HG02981 (cell line): ENCODE results near the gene IRF9.

Experiments used
- ATAC-seq: cut with Tn5 transposase; IDR thresholded peaks from one replicate; pipeline ENCODE4 v1.9.1; 2021; ENCODE audit warnings: mild to moderate bottlenecking, moderate library complexity; ENCODE audit not compliant: unreplicated experiment

Gene IRF9

DNA sequence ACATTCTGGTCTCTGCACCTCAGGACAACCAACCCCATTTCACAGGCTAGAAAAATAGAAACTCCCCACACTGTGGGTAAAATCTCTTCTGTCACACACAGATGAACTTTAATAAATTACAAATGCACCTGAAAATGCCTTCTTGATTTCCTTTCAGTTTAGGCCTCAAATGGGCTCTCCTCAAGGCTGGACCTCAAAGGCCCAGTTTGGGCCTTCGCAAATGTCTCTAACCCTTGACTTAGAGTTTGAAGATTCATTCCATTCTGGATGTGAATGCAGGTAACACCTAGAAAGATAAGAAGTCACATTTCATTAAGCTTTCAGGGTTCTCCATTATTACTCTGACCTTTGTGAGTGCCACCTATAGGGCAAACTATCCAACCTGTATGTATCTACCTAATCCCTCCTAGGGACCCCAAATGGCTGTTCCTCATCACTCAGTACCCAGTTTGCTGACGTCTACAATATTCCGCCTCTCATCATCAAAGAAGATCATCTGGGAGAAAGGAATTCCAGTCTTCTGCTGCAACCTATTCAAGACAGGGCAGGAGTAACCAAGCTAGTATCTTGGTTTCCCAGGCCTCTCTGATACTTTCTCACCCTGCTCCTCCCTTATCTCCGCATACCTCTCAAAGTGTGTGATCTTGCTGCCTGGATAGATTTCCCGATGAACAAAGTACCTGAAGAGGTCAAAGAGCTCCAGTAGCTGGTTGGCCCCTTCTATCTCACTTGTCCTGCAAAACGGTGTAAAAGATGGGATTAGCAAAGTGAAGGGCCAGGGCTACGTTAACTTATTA lies 53.0 kb downstream of the IRF9 start:
- no peak for ATAC-seq

DNA sequence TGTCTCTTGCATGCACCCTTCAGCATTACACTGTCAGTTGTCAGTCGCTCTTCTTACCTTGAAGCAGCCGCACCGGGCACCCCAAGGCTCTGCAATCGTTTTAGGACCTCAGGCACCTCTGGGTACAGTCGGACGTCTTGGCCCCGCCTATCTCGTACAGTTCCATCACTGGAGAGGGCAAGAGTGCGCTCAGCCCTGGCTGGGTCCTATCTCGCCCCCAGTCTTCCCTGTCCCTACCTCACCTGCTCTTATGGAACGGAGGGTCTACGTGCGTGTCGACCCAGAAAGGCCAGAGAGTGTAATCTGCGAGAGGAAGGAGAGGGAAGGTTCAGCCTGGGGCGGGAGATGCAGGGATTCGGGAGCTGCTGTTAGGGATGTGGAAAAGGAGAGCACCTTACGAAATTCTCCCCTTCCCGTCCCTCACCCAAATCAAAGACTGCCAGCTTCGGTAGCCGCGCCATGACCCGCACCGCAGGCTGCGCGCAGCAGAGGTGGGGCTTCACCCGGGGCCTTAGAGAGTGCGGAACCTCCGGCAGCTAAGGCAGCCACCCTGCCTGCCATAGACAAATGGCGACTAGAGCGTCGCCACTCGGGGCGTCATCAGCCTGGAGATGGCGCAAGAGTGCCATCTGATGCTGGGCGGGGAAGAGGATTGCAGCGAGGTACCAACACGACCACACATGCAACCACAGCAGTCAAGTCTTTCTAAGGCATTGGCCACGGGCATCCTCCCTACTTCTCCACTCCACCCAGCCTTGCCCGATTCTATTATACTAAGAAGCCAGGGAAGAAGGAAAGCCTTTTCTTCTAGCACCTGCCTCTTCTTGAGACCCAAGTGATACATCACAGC lies 54.7 kb downstream of the IRF9 start, which contains the start of gene MDP1:
MDP1 (minus strand) TSS at position 572 of the 850 bp plus-strand sequence; CDS start at position 461, 111 bp downstream.
- peak; percentile 52 for ATAC-seq
